Astrocyte (in vitro differentiated cells and primary cell): ENCODE results near the gene PRRX2. TPM values are rescaled to one million over a fixed set of nuclear protein-coding genes. Genes with fewer than 3 reads are reported as not detected.

ENCODE experiments used
- DNase-seq: peaks from one replicate; pipeline ENCODE4 v3.0.0-alpha.2; 2010; ENCODE audit warnings: low read depth
- FAIRE-seq: peaks from 2 replicates; lab custom pipeline; 2011; peaks lifted over from hg19 to GRCh38; lab: Jason Lieb, UNC
- H2AFZ ChIP-seq: 2 replicates; pipeline ENCODE4 v1.6.0; 2012; ENCODE audit warnings: low read depth, low read length, inconsistent platforms
- H3K27ac ChIP-seq: 2 replicates; pipeline ENCODE4 v1.5.1; 2011; ENCODE audit warnings: low read depth, low read length, inconsistent platforms
- H3K27me3 ChIP-seq: 2 replicates; pipeline ENCODE4 v1.6.0; 2011; ENCODE audit warnings: low read length, inconsistent platforms; ENCODE audit not compliant: insufficient read depth
- H3K36me3 ChIP-seq: 2 replicates; pipeline ENCODE4 v1.5.1; 2011; ENCODE audit warnings: low read length, inconsistent platforms; ENCODE audit not compliant: insufficient read depth
- H3K4me1 ChIP-seq: 2 replicates; pipeline ENCODE4 v1.5.1; 2011; ENCODE audit warnings: low read length, inconsistent platforms; ENCODE audit not compliant: insufficient read depth
- H3K4me2 ChIP-seq: 2 replicates; pipeline ENCODE4 v1.6.0; 2012; ENCODE audit warnings: low read length, inconsistent platforms
- H3K4me3 ChIP-seq: 2 replicates; pipeline ENCODE4 v1.5.1; 2011; ENCODE audit warnings: low read depth, mild to moderate bottlenecking, low read length, inconsistent platforms; ENCODE audit not compliant: insufficient read depth
- H3K79me2 ChIP-seq: 2 replicates; pipeline ENCODE4 v1.6.0; 2012; ENCODE audit warnings: mild to moderate bottlenecking, low read length, inconsistent platforms; ENCODE audit not compliant: insufficient read depth
- H3K9ac ChIP-seq: 2 replicates; pipeline ENCODE4 v1.6.0; 2012; ENCODE audit warnings: mild to moderate bottlenecking, low read length, inconsistent platforms
- H3K9me3 ChIP-seq: 2 replicates; pipeline ENCODE4 v1.5.1; 2012; ENCODE audit warnings: low read depth, mild to moderate bottlenecking, low read length, inconsistent platforms; ENCODE audit not compliant: insufficient read depth
- H4K20me1 ChIP-seq: 2 replicates; pipeline ENCODE4 v1.6.0; 2012; ENCODE audit warnings: low read length, inconsistent platforms; ENCODE audit not compliant: insufficient read depth
- H3K27ac Mint-ChIP-seq: one replicate; pipeline ENCODE4 v1.8.0; 2021; ENCODE audit warnings: mild to moderate bottlenecking, mixed read lengths; ENCODE audit not compliant: unreplicated experiment
- H3K27me3 Mint-ChIP-seq: one replicate; pipeline ENCODE4 v1.8.0; 2021; ENCODE audit warnings: low read depth, mixed read lengths; ENCODE audit not compliant: unreplicated experiment
- H3K36me3 Mint-ChIP-seq: one replicate; pipeline ENCODE4 v1.8.0; 2021; ENCODE audit warnings: low read depth, mixed read lengths; ENCODE audit not compliant: unreplicated experiment
- H3K4me1 Mint-ChIP-seq: one replicate; pipeline ENCODE4 v1.8.0; 2021; ENCODE audit warnings: low read depth, mixed read lengths; ENCODE audit not compliant: unreplicated experiment
- H3K4me3 Mint-ChIP-seq: one replicate; pipeline ENCODE4 v1.8.0; 2021; ENCODE audit warnings: mild to moderate bottlenecking, moderate library complexity, mixed read lengths; ENCODE audit not compliant: unreplicated experiment
- H3K9me3 Mint-ChIP-seq: one replicate; pipeline ENCODE4 v1.8.0; 2021; ENCODE audit warnings: mild to moderate bottlenecking, mixed read lengths; ENCODE audit not compliant: unreplicated experiment
- CTCF ChIP-seq: IDR thresholded peaks from 2 replicates; pipeline ENCODE4 v1.5.1; 2011; ENCODE audit warnings: low read depth, mild to moderate bottlenecking, inconsistent platforms, low read length, moderate library complexity; ENCODE audit not compliant: insufficient read depth
- EZH2 ChIP-seq: IDR thresholded peaks from 2 replicates; pipeline ENCODE4 v1.6.1; 2012; ENCODE audit warnings: mild to moderate bottlenecking, low read length, inconsistent platforms; ENCODE audit not compliant: insufficient read depth
- total RNA-seq: library from RNA; stranded (reverse); gene quantifications from 2 replicates; pipeline ENCODE4 v1.2.1, GENCODE V29; 2021

Gene PRRX2
- total RNA-seq, 1 donor from 2014 or later = not detected

- peaks cover 4% of the 10 kb centered on the region for H3K4me1 ChIP-seq
- H3K27me3 Mint-ChIP-seq = peaks cover 33% of the 10 kb centered on the region
- H3K9me3 Mint-ChIP-seq = peaks cover 1% of the 10 kb centered on the region
- H3K36me3 Mint-ChIP-seq = no peaks in the 10 kb centered on the region
- H3K36me3 ChIP-seq = no peaks in the 10 kb centered on the region
- H3K4me3 ChIP-seq = no peak overlapping the region
- no peak for TF ChIP-seq CTCF
- no peak for TF ChIP-seq EZH2
- H3K27me3 ChIP-seq = peaks cover 5% of the 10 kb centered on the region
- no peaks in the 10 kb centered on the region for H4K20me1 ChIP-seq
- H3K4me1 Mint-ChIP-seq = no peaks in the 10 kb centered on the region
- DNase-seq = no peak
- no peak overlapping the region for H2AFZ ChIP-seq
- no peak overlapping the region for H3K4me2 ChIP-seq
- no peaks in the 10 kb centered on the region for H3K79me2 ChIP-seq
- no peaks in the 10 kb centered on the region for H3K9me3 ChIP-seq
- H3K9ac ChIP-seq = no peak overlapping the region
- no peak overlapping the region for H3K4me3 Mint-ChIP-seq
- no peak for FAIRE-seq
- H3K27ac ChIP-seq = no peak overlapping the region
- H3K27ac Mint-ChIP-seq = no peak overlapping the region
Observed at GRCh38 chr9:129687391-129687790, 21.9 kb downstream of the PRRX2 start.

- peaks cover 5% of the 10 kb centered on the region for H3K27me3 ChIP-seq
- H3K79me2 ChIP-seq = no peaks in the 10 kb centered on the region
- Mint-ChIP-seq H3K9me3 (peaks cover 3% of the 10 kb centered on the region), H3K27me3 (peaks cover 30% of the 10 kb centered on the region), H3K36me3 (no peaks in the 10 kb centered on the region), H3K27ac (no peak overlapping the region), H3K4me1 (no peaks in the 10 kb centered on the region), H3K4me3 (no peak overlapping the region)
- DNase-seq (no peak), FAIRE-seq (no peak)
- no peak overlapping the region for H3K4me2 ChIP-seq
- no peaks in the 10 kb centered on the region for H3K9me3 ChIP-seq
- no peaks in the 10 kb centered on the region for H3K36me3 ChIP-seq
- H4K20me1 ChIP-seq = no peaks in the 10 kb centered on the region
- H3K27ac ChIP-seq = no peak overlapping the region
- H3K4me1 ChIP-seq = peaks cover 4% of the 10 kb centered on the region
- H3K9ac ChIP-seq = no peak overlapping the region
- H3K4me3 ChIP-seq = no peak overlapping the region
- TF ChIP-seq CTCF (no peak), EZH2 (no peak)
- H2AFZ ChIP-seq = no peak overlapping the region
Observed at GRCh38 chr9:129688285-129689043, 23.0 kb downstream of the PRRX2 start.

GRCh38 chr9:129692534-129692933 lies 27.1 kb downstream of the PRRX2 start:
- H3K4me2 ChIP-seq = no peak overlapping the region
- Mint-ChIP-seq H3K4me3 (no peak overlapping the region), H3K36me3 (no peaks in the 10 kb centered on the region), H3K27ac (no peak overlapping the region), H3K9me3 (peaks cover 3% of the 10 kb centered on the region), H3K4me1 (no peaks in the 10 kb centered on the region), H3K27me3 (peaks cover 44% of the 10 kb centered on the region)
- H2AFZ ChIP-seq = no peak overlapping the region
- H3K4me3 ChIP-seq = no peak overlapping the region
- no peaks in the 10 kb centered on the region for H4K20me1 ChIP-seq
- no peak for FAIRE-seq
- H3K9me3 ChIP-seq = no peaks in the 10 kb centered on the region
- DNase-seq = no peak
- H3K9ac ChIP-seq = no peak overlapping the region
- no peak overlapping the region for H3K27ac ChIP-seq
- H3K27me3 ChIP-seq = peaks cover 15% of the 10 kb centered on the region
- H3K36me3 ChIP-seq = no peaks in the 10 kb centered on the region
- peaks cover 7% of the 10 kb centered on the region for H3K4me1 ChIP-seq
- TF ChIP-seq CTCF = no peak
- TF ChIP-seq EZH2 = no peak
- no peaks in the 10 kb centered on the region for H3K79me2 ChIP-seq
